Esophagus squamous epithelium (tissue), 5 donors: ENCODE measurements around the gene FPR2. TPM values are rescaled to one million over a fixed set of nuclear protein-coding genes. Genes with fewer than 3 reads are reported as not detected.

Experiments
- DNase-seq: peaks from one replicate; lab custom pipeline; 2025; lab: John Stamatoyannopoulos, UW
- H3K27ac ChIP-seq, 4 donors: fragments of 200-600 bp; sonication (generic); one replicate each; pipeline ENCODE4 v1.5.1; 2016 to 2019; ENCODE audit warnings: mild to moderate bottlenecking in 1 of 4
- H3K27me3 ChIP-seq, 4 donors: fragments of 200-600 bp; sonication (generic); 1 replicate in 3 of 4; 2 replicates in 1 of 4; pipeline versions ENCODE4 v1.5.1 to v1.6.0; 2017 to 2021; ENCODE audit warnings: antibody characterized with exemption in 1 of 4
- H3K36me3 ChIP-seq, 3 donors: fragments of 200-600 bp; sonication (generic); one replicate each; pipeline ENCODE4 v1.5.1; 2016 to 2019
- H3K4me1 ChIP-seq, 3 donors: fragments of 200-600 bp; sonication (generic); one replicate each; pipeline ENCODE4 v1.5.1; 2017 to 2019
- H3K4me3 ChIP-seq, 4 donors: fragments of 200-600 bp; sonication (generic); 1 replicate in 3 of 4; 2 replicates in 1 of 4; pipeline ENCODE4 v1.5.1; 2016 to 2019; ENCODE audit warnings: mild to moderate bottlenecking in 2 of 4, moderate library complexity in 1 of 4
- H3K9me3 ChIP-seq, 3 donors: fragments of 200-600 bp; sonication (generic); one replicate each; pipeline ENCODE4 v1.5.1; 2016 to 2019
- CTCF ChIP-seq, 6 experiments: fragments of 450-650 bp in 4 of 6; fragments of 200-600 bp in 2 of 6; sonication (generic) in 2 of 6; IDR thresholded peaks; one replicate each; pipeline ENCODE4 v1.5.1; 2016 to 2019; ENCODE audit warnings: antibody characterized with exemption in 6 of 6, mild to moderate bottlenecking in 4 of 6, moderate library complexity in 4 of 6
- POLR2A ChIP-seq, 4 donors: fragments of 450-650 bp; IDR thresholded peaks; one replicate each; pipeline ENCODE4 v1.6.1; 2017; ENCODE audit warnings: antibody characterized with exemption in 4 of 4, mild to moderate bottlenecking in 4 of 4, moderate library complexity in 3 of 4
- WGBS, 2 donors: methylation state at CpG; one replicate each; pipeline ENCODE4 v1.1.5; 2018; 5-methylcytosine and 5-hydroxymethylcytosine counted together
- intact Hi-C: fragments of 100-400 bp; cut with DNase I; formaldehyde crosslinking; loops from one replicate; pipeline ENCODE4 v1.15.0; 2022
- total RNA-seq, 4 donors: library from RNA; depleted of rRNA; stranded (reverse); fragments of >200 nt; gene quantifications; one replicate each; pipeline ENCODE4 v1.1.0, GENCODE V29; 2016
- donor health status: DM: yes; HTN: yes; CAD: no.

The FPR2 gene
- total RNA-seq, 4 donors from 2014 or later = 0.79 to 2.2 TPM; not detected in 2

- intact Hi-C loops = no loop called here
- H3K36me3 ChIP-seq = no peaks in the 10 kb centered on the region
- no peaks in the 10 kb centered on the region for H3K4me1 ChIP-seq
- H3K27me3 ChIP-seq = peaks cover 0 to 37% (median 0%) of the 10 kb centered on the region in 4 donors
- H3K4me3 ChIP-seq = no peak overlapping the region
- DNase-seq = no peak
- no peak for TF ChIP-seq CTCF (IDR thresholded peaks at IDR 0.05)
- no peak for TF ChIP-seq POLR2A (IDR thresholded peaks at IDR 0.05)
- WGBS, 2 donors = 66 to 68% methylated on average over 11 to 12 of the region's 13 CpGs
- no peaks in the 10 kb centered on the region for H3K9me3 ChIP-seq
- H3K27ac ChIP-seq = no peak overlapping the region
Observed at GRCh38 chr19:51739466-51740213, 21.3 kb upstream of the FPR2 start.

- intact Hi-C loops = no loop called here
- TF ChIP-seq CTCF (IDR thresholded peaks at IDR 0.05) (no peak), POLR2A (IDR thresholded peaks at IDR 0.05) (no peak)
- H3K36me3 ChIP-seq = no peaks in the 10 kb centered on the region
- no peaks in the 10 kb centered on the region for H3K9me3 ChIP-seq
- H3K27me3 ChIP-seq = peaks cover 0 to 30% (median 0%) of the 10 kb centered on the region in 4 donors
- H3K27ac ChIP-seq = no peak overlapping the region
- DNase-seq = no peak
- WGBS, 2 donors = 55 to 68% methylated on average over 5 of the region's 5 CpGs
- H3K4me1 ChIP-seq = no peaks in the 10 kb centered on the region
- no peak overlapping the region for H3K4me3 ChIP-seq
Observed at GRCh38 chr19:51740356-51740755, 20.6 kb upstream of the FPR2 start.

- DNase-seq = no peak
- intact Hi-C loops = no loop called here
- no peak for TF ChIP-seq CTCF (IDR thresholded peaks at IDR 0.05)
- TF ChIP-seq POLR2A (IDR thresholded peaks at IDR 0.05) = no peak
- no peaks in the 10 kb centered on the region for H3K9me3 ChIP-seq
- H3K4me1 ChIP-seq = no peaks in the 10 kb centered on the region
- no peaks in the 10 kb centered on the region for H3K36me3 ChIP-seq
- no peak overlapping the region for H3K27ac ChIP-seq
- 42 to 52% methylated on average over 5 to 6 of the region's 6 CpGs for WGBS, 2 donors
- no peak overlapping the region for H3K4me3 ChIP-seq
- peaks cover 0 to 20% (median 0%) of the 10 kb centered on the region in 4 donors for H3K27me3 ChIP-seq
Observed at GRCh38 chr19:51742789-51743188, 18.2 kb upstream of the FPR2 start.

GRCh38 chr19:51743405-51743804 is 17.6 kb upstream of the FPR2 start:
- DNase-seq = no peak
- no peaks in the 10 kb centered on the region for H3K4me1 ChIP-seq
- peaks cover 0 to 18% (median 0%) of the 10 kb centered on the region in 4 donors for H3K27me3 ChIP-seq
- WGBS, 2 donors = 57 to 91% methylated on average over 3 of the region's 3 CpGs
- H3K9me3 ChIP-seq = no peaks in the 10 kb centered on the region
- no peaks in the 10 kb centered on the region for H3K36me3 ChIP-seq
- intact Hi-C loops = no loop called here
- no peak overlapping the region for H3K27ac ChIP-seq
- no peak overlapping the region for H3K4me3 ChIP-seq
- TF ChIP-seq CTCF (IDR thresholded peaks at IDR 0.05) = no peak
- no peak for TF ChIP-seq POLR2A (IDR thresholded peaks at IDR 0.05)

GRCh38 chr19:51746731-51747130 is 14.2 kb upstream of the FPR2 start:
- 59 to 69% methylated on average over 6 to 7 of the region's 7 CpGs for WGBS, 2 donors
- H3K4me1 ChIP-seq = no peaks in the 10 kb centered on the region
- no peak for DNase-seq
- no peak overlapping the region for H3K4me3 ChIP-seq
- H3K9me3 ChIP-seq = no peaks in the 10 kb centered on the region
- no peak for TF ChIP-seq POLR2A (IDR thresholded peaks at IDR 0.05)
- intact Hi-C loops = no loop called here
- H3K27ac ChIP-seq = no peak overlapping the region
- H3K36me3 ChIP-seq = no peaks in the 10 kb centered on the region
- H3K27me3 ChIP-seq = no peaks in the 10 kb centered on the region
